ENCODE data around the gene SOCS6.
"Not testable (repeated sequence)": the region's sequence is repeated elsewhere in the genome, so short reads cannot be mapped to it uniquely, and the experiment has no call there.

Gene SOCS6

GRCh38 chr18:70322928-70323327, 34.1 kb downstream of the SOCS6 start:
- in situ Hi-C loops (cut with MboI; ENCODE audit: low sequenced_read_pairs): no loop called here

DNA sequence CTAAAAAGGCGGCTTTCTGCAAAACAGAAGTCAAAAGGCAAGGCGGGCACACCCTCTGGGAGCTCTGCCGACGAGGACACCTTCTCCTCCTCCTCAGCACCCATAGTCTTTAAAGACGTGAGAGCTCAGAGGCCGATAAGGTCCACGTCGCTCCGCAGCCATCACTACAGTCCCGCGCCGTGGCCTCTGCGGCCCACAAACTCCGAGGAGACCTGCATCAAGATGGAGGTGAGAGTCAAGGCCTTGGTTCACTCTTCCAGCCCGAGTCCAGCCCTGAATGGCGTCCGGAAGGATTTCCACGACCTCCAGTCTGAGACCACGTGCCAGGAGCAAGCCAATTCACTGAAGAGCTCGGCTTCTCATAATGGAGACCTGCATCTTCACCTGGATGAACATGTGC, 36.1 kb downstream of the SOCS6 start:
- in situ Hi-C loops (cut with MboI; ENCODE audit: low sequenced_read_pairs): no loop called here

DNA sequence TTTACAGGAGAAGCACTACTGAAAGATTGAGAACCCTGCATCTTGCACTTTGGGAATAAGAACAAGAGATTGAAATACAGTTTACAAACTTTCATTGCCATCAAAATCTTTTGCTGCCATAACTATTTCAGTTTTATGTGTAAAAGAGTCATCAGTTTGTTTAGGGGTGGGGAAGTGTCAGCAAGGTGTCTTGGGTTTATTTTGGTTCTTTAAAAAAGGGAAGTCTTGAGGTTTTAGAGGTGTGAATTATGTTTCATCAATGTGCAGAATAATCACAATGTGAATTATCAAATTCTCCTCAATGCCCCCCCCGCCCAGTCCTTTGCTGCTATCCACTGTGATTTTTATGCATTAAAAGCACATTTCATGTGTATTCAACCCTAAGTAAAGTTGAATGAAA, 37.4 kb downstream of the SOCS6 start:
- in situ Hi-C loops (cut with MboI; ENCODE audit: low sequenced_read_pairs): no loop called here

DNA sequence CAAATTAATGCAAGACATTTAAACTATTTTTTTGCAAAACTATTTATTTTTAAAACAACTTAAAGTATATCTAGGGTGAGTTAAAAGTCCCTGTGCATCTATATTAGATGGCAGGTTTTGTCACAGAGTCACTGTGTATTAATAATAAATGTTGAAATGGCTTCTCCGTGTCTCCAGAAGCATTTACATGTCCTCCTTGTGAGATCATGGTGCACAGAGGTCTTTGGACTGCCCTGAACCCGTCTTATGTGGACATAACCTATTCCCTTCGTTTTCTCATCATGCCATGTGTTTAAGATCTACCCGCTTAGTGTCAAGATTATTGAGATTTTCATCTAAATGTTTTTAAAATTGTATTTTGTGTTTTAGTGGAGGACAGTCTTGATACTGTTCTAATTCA, 39.3 kb downstream of the SOCS6 start:
- in situ Hi-C loops (cut with MboI; ENCODE audit: low sequenced_read_pairs): no loop called here

DNA sequence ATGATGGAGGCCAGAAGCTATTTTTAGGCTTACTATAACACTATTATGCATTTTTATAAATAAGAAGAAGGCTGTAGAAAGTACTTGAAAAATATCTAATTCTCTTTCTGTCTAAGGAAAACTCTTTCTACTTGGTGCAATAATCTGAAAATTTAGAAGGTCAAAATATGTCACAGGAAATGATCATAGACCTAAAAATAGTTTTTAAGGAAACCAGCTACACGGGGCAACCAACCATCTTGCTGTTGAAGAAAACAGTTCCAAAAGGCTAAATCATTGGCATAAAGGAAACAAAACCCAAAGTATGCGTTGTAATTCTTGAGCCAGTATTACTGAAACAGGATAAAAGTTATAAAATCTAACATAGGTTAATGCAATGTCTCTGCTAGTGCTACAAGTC, 40.2 kb downstream of the SOCS6 start:
- in situ Hi-C loops (cut with MboI; ENCODE audit: low sequenced_read_pairs): no loop called here

GRCh38 chr18:70330887-70331286, 42.0 kb downstream of the SOCS6 start:
- in situ Hi-C loops (cut with MboI; ENCODE audit: low sequenced_read_pairs): no loop called here

DNA sequence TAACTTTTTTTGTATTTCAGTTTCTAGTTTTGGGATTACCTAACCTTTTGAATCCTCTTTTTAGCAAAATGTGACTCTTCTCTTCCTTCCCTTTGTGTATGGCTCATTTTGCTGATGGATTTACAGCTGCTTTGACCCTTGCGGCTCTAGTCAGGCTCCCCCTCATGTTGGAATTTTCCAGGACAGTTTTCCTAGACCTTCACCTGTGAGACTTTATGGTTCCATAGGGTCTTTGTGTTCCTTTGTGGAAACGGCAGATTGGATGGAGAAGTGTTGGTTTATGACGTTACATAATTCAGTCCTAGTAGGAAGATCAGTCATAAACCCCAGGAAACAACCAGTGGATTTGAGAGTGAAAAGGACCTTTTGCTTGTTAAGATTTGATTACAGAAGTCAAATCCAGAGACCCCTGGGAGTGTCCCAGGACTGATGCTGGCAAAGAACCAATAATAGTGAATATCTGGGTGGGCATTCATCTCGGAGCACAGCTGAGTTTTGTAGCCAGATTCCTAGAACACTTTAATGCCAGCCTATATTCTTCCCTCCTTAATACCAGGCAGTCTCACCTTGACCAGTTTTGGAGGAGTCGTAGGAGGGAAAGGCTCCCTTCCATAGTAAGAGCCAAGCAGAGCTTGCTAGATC, 42.7 kb downstream of the SOCS6 start:
- in situ Hi-C loops (cut with MboI; ENCODE audit: low sequenced_read_pairs): no loop called here

DNA sequence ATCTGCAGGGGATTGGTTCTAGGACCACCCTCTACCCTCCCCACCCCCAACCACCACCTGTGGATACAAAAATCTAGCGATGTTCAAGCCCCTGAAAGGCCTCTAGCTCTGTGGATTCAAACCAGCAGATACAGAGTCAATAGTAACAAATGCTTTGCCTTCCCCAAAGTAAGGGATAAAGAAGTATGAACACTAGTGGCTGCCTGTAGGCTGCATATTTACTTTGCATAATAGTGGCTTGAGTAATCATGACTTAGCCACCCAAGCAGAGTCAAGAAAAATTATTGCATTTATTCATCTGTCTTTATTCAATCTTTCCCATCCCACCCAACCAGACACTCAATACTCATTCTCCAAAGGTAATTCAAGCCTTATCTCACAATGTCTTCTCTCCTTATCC, 43.8 kb downstream of the SOCS6 start:
- in situ Hi-C loops (cut with MboI; ENCODE audit: low sequenced_read_pairs): no loop called here

DNA sequence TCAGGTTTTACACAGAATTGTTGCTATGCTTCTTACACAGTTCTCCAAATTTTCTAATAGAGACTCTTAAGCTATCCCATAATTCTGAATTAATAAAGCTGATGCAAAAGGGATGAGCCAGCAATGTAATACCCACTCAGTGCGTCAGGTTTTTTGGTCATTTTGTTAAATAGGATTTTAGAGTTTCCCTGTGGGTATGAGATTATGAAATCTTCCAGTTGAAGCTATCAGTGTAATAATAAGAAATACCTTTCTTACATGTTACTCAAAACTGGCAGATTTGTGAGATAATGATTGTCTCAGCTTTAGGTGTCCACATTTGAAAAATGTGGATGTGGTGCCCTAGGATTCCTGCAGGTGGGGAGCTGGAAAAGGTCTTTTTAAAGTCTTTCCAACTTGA, 44.5 kb downstream of the SOCS6 start:
- in situ Hi-C loops (cut with MboI; ENCODE audit: low sequenced_read_pairs): no loop called here

GRCh38 chr18:70333757-70334156, 44.9 kb downstream of the SOCS6 start:
- in situ Hi-C loops (cut with MboI; ENCODE audit: low sequenced_read_pairs): no loop called here

DNA sequence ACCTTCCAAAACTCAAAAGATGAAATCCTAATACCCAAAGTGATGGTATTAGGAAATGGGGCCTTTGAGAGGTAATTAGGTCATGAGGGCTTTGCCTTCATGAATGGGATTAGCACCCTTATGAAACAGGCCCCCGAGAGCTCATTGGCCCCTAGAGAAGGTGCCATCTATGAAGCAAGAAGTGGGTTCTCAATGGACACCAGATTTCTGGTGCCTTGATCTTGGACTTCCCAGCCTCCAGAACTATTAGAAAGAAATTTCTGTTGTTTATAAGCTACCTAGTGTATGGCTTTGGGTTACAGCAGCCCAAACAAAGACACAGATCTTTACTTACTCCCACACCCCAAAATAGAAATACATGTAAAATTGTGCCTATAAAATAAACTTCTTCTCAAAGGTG, 45.4 kb downstream of the SOCS6 start:
- in situ Hi-C loops (cut with MboI; ENCODE audit: low sequenced_read_pairs): no loop called here

GRCh38 chr18:70334728-70335329, 46.0 kb downstream of the SOCS6 start:
- in situ Hi-C loops (cut with MboI; ENCODE audit: low sequenced_read_pairs): no loop called here

- in situ Hi-C loops (cut with MboI; ENCODE audit: low sequenced_read_pairs): no loop called here
Observed at GRCh38 chr18:70335892-70336726, 47.3 kb downstream of the SOCS6 start.

- in situ Hi-C loops (cut with MboI; ENCODE audit: low sequenced_read_pairs): no loop called here
Observed at GRCh38 chr18:70337139-70337972, 48.5 kb downstream of the SOCS6 start.

DNA sequence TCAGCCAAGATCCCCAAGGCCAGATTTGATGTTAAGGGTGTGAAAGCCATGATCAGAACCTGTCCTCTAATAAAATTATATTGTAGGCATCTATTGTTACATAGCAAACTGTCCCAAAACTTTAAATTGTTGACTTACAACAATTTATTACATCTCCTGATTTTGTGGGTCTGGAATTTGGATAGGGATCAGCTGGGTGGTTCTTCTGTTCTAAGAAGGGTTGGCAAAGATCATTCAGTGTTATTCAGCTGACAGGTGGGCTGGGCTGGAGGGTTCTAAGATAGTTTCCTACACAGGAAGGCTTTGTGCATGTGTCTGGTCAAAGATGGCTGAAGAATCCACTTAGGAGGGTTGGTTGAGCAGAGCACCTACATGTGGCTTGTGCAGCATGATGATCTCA, 50.0 kb downstream of the SOCS6 start:
- in situ Hi-C loops (cut with MboI; ENCODE audit: low sequenced_read_pairs): no loop called here

DNA sequence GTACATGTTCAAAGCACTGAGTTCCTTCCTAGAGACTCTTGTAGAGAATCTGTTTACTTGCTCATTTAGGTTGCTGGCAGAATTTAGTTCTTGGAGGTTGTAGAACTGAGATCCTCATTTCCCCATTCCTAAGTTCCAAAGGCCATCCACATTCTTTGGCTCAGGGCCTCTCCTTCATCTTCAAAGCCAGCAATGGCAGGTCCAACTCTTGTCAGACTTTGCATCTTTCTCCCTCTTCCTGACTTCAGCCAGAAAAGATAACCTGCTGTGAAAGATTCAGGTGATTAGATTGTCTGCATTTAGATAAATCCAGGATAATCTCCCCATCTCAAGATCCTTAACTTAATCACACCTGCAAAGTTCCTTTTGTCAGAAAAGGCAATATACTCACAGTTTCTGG, 51.1 kb downstream of the SOCS6 start:
- in situ Hi-C loops (cut with MboI; ENCODE audit: low sequenced_read_pairs): no loop called here

- in situ Hi-C loops (cut with MboI; ENCODE audit: low sequenced_read_pairs): not testable (repeated sequence)
Observed at GRCh38 chr18:70348481-70348880, 59.6 kb downstream of the SOCS6 start.

DNA sequence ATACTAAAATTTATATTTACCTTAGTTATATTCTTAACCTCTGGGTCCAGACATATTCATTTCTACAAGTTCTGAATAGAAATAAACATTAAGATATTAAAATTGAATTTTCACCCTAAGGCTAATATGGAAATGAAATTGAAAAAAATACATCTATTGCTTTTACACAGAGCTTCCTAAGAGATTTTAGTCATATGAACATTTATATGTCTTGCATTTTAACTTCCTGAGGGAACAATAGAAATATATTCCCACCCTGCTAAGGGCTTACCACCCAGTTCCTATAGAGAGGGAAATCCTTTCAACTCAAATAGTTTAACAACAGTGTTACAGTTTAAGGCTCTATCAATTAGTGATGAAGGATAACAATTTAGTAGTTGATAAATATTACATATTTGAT, 60.5 kb downstream of the SOCS6 start:
- in situ Hi-C loops (cut with MboI; ENCODE audit: low sequenced_read_pairs): no loop called here

DNA sequence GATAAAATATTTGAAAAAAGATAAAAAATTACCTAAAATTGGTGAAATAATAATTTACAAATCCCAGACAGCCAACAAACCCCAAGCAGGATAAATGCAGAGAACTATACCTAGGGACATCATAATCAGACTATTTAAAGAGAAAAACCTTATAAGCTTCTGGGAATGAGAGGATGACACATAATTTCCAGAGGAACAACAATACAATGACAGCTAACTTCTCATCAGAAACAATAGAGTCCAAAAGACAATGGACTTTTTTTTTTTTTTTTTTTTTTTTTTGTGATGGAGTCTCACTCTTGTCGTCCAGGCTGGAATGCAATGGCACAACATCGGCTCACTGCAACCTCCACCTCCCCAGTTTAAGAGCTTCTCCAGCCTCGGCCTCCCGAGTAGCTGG, 65.2 kb downstream of the SOCS6 start:
- in situ Hi-C loops (cut with MboI; ENCODE audit: low sequenced_read_pairs): no loop called here

GRCh38 chr18:70354771-70355170, 65.9 kb downstream of the SOCS6 start:
- in situ Hi-C loops (cut with MboI; ENCODE audit: low sequenced_read_pairs): no loop called here

DNA sequence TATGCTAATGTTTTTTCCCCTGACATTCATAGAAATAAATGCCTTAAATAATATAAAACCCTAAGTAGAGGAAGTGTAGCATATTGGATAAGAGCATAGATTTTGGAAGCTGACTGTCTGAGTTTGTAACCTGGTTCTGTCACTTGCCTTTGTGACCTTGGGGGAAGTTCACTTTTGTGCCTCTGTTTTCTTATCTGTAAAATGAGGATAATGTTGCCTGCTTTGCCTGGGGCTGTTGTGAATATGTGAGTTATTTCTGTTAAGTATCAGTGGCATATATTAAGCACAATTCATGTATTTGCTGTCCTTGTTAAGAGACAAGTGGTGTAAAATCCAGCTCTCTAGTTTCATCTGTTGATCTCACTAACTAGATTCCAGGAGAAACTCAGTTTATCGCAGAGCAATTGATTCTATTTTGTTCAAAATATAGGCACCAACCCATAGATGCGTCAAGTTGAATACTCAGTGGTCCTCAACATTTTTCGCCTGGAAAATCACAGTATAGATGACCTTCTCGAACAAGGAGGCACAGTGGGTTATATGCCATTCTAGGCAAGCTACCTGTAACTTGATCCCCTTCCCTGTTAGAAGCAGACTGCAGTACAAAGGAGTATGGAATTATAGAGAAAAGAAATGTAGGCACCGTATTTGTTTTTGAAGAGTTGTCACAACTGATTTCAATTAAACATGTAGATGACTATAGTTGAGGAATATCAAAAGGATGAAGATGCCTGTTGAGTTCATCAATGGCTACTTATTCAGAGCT, 67.0 kb downstream of the SOCS6 start:
- in situ Hi-C loops (cut with MboI; ENCODE audit: low sequenced_read_pairs): no loop called here

Data from HL-60/S4 treated with phorbol 12-myristate 13-acetate at 8.2 ng/mL for 4 days and 3 days (cell line).